Measurements from ENCODE around the gene SLC38A10.

Gene SLC38A10

GRCh38 chr17:81200201-81200600, 94.9 kb downstream of the SLC38A10 start:
- DNase-seq, result no peak

GRCh38 chr17:81199482-81199830, 95.7 kb downstream of the SLC38A10 start:
- no peak for DNase-seq

- no peak for DNase-seq
These were observed 96.2 kb downstream of the SLC38A10 start for GRCh38 chr17:81198826-81199481.

GRCh38 chr17:81197831-81198490, 97.1 kb downstream of the SLC38A10 start:
- no peak for DNase-seq

GRCh38 chr17:81197409-81197795, 97.7 kb downstream of the SLC38A10 start:
- no peak for DNase-seq

- no peak for DNase-seq
These were observed 98.3 kb downstream of the SLC38A10 start for GRCh38 chr17:81196505-81197408.

- DNase-seq, result no peak
These were observed 99.1 kb downstream of the SLC38A10 start for GRCh38 chr17:81195941-81196495.
